Germinal center (tissue), 1 donor: Measurements from ENCODE around the gene ADIPOR2.

ENCODE experiments used
- DNase-seq: peaks from one replicate; pipeline ENCODE4 v3.0.0; 2012; ENCODE audit warnings: mixed read lengths, low spot score

The ADIPOR2 gene

DNA sequence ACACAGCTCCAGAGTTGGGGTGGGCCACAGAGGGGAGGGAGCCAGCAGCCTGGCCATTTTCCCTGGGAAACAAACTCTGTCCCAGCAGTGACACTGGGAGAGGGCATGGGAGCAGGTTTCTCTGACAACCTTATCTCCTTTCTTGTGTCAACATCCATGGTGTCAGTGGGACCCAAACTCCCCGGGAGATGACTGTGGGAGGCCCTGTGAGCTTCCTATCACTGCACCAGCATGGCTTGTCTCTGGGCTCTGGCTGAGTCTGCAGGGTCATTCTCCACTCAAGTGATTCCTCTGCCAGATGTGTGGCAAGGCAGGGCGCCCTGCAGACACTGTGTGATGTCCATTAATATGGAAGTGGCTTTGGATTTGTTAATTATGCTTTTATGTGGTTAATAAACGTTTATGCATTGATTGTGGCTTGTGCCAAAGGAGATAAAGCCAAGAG is 139.6 kb downstream of the ADIPOR2 start:
- no peak for DNase-seq

DNA sequence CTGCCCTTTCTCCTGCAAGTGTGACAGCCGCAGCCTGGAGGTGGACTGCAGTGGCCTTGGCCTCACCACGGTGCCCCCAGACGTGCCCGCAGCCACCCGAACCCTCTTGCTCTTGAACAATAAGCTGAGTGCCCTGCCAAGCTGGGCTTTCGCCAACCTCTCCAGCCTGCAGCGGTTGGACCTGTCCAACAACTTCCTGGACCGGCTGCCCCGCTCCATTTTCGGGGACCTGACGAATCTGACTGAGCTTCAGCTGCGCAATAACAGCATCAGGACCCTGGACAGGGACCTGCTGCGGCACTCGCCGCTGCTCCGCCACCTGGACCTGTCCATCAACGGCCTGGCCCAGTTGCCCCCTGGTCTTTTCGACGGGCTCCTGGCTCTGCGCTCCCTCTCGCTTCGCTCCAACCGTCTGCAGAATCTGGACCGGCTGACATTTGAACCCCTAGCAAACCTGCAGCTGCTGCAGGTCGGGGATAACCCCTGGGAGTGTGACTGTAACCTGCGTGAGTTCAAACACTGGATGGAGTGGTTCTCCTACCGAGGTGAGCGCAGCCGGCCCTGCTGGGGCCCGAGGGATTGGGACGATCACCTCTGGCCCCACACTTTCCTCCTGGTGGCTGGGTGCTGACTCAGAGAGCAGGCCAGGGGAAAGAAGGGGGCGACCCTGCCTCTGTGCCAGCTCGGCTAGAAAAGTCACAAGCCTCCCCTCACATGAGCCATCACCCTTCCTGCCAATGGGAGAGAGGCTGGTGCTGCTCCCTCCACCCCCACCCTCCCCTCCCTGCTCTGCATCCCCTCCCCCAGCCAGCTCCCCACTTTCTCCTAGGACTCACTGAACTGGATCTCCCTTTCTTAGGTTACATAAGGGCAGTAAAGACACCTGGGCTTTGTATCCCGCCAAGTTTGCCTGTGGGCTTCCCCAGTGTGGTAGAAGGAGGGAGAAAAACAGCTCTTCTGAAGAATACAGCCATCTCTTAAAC is 140.4 kb downstream of the ADIPOR2 start:
- peak; percentile 24 for DNase-seq

DNA sequence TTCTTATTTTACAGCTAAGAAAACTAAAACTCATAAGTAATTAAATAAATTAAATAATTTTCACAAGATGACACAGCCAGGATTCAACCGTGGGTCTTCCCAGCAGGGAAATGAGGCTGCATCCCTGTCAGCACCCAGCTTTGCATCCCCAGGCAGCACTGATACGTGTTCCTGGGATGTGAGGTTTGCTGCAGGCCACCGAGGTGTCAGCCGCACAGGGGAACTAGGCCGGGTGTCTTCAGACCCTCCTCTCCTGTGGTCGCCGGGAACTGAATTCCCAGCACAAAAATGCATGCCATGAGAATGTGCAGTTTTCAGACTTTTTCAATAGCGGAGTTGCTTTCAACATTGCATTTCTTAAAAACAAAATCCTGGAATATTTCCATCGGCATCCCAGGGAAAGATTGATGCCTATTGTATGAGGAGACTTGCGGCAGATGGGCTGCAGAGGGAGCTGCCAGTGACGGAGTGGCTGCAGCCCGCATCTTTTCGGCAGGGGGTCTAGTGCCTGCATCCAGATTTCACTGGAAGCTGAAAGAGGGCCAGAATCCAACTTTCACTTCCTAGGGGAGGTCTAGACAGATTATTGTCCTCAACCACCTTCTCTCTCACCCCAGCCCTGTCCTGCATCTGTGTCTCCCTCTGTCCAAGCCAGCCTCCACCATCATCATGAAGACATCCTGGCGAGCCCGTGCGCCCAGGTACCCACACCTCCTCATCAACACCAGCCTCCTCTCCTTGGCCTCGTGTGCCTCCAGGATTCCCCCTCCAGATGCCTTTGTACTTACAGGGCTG is 142.1 kb downstream of the ADIPOR2 start:
- DNase-seq, result no peak

DNA sequence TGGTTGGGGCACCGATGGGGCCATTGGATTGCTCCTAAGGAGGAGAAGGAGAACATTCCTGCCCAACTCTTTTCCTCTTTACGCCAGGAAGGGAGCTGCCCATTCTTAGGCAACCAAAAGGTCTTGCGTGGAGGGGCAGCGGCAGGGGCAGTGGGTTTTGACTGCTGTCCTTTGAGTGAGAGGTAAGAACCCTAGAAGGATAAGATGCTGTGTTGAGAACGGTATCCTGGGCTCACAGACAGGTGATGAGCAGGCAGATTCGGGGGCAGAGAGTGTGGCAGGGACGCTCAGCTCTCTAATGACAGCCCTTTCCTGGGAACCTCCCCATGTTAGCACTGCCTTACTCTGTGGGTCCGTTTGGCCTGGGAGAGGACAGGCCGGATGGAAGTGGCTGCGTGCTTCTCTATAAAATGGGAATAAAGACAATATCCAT is 142.7 kb downstream of the ADIPOR2 start:
- no peak for DNase-seq

DNA sequence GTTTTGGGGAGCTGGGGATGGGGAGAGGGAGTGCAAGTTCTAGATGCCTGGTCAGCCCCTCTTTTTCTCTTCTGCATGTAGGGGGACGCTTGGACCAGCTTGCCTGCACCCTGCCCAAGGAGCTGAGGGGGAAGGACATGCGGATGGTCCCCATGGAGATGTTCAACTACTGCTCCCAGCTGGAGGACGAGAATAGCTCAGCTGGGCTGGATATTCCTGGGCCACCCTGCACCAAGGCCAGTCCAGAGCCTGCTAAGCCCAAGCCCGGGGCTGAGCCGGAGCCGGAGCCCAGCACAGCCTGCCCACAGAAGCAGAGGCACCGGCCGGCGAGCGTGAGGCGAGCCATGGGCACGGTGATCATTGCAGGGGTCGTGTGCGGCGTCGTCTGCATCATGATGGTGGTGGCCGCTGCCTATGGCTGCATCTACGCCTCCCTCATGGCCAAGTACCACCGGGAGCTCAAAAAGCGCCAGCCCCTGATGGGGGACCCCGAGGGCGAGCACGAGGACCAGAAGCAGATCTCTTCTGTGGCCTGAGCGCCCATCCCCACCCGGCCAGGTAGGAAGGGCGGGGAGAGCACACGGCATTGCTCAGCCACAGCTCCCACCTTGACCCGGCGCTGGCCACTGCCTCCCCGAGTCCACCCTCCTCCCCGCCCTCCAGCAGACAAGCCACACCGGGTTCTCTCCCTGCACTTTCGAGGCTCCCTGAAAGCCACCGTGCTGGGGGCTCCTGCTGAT is 143.5 kb downstream of the ADIPOR2 start:
- DNase-seq, result no peak

DNA sequence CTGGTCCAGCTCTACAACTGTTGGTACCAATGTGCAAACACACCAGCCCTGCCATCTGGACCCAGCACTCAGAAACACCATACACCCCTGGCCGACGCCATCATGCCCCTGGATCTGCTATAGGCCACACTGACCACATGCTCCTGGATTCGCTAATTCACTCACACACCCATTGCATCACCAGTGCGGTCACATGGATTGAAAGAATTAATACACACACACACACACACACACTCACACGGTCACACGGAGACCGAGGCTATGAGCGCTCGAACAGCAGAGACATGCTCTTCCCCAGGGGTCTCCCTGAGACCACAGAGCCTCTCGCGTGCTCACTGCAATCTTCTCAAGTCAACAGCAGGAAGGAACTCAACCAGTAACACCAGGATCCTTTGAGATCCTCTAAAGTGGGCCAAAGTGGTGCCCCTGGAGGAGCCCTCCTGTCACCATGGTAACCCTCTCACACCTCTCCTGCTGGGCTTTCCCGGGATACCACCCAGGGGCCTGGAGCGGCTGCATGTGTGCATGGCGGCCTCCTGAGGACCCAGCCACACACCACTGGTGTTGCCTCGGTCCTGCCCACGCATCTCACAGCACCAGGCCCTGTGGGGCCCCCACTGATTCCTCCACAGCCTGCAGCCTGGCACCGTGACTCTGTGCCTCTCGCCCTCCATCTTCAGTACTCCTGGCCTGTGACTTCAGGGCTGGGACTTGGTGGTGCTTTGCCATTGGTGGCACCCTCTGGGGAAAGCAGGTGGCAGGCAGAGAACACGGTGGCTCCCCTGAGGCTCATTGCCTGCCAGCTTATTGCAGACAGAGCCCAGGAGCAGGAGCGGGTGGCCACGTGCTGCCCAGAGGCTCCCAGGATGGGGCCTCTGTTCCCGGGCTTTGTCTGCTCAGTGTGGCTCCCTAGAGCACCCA is 144.6 kb downstream of the ADIPOR2 start:
- no peak for DNase-seq

DNA sequence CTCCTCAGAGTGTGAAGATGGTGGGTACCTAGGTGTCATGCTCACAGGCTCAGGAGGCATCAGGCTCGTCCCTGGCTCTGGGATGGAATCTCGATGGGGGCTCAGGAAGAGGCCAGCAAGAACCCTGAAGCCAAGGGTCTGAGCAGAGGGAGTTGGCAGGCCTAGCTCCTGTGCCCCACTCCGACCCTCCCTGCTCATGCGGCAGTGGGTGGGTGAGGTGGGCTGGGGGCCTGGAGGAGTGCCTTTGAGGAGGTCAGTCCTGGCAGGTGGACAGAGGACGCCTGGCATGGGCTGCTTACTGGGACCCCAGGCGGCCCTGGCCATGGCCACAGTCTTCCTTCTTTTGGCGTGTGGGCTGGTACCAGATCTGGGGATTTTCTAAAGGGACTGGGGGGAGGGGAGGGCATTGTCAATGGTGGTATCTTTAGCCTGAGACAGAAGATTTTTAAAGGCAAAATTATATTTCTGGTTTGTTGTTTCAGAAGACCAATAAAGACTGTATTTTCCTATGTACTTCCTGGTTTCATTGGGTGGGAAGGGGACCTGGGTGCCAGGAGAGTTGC is 145.5 kb downstream of the ADIPOR2 start:
- no peak for DNase-seq

DNA sequence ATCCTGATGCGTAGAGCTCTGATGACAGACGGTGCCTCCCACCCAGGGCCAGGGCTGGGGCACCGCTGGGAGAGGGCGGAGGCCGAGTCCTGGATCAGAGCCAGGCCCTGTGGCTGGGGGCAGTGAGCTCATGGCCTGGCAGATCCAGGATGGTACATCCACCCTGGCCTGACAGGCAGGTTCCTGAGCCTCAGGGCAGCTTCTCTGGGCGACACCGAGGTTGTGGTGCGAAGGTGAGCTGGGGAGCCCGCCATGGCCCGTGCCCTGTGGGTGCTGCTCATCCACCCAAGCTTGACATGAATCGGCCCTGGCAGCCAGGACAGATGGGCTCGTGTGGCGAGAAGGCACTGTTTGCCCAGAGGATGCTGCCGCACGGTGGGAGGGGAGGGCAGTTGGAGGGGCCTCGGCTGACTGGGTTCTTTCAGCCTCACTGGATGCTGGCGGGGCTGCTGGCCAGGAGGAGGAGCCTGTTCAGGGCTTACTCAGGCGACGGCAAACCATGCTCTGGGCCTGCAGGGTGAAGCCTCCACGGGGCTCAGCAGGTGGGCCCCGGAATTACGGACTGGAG is 146.1 kb downstream of the ADIPOR2 start:
- DNase-seq, result no peak

DNA sequence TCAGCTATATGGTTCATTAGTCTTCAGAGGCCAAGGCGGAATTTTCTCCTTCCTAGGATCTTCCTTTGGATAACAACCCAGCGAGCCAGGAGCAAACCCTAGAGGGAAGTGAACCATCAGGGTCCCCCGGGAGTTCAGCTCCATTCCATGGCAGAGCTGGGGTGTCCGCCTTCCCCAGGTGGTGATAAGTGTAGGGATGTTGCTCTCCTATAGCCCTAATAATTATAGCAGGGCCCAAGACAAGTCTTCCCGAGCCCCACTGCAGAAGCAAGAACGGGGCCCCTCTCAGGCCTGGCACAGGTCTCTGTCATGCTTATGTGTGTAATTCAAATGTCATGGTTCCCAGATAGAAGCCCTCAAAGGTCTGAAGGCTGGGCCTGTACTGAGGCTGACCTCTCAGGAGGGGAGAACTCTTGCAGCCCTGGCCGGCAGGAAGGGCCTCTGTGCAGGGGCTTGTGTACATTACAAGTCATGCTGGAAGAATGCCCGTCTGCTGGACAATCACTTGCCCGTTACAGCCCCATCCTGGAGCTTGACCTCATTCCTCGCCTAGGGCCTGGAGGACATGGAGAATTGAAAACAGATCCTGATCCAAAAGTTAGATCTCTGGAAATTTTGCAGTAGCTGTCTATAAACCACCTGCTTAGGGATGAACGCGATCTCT is 146.8 kb downstream of the ADIPOR2 start:
- DNase-seq, result no peak
